ENCODE data around the gene CDH2. TPM values are rescaled to one million over a fixed set of nuclear protein-coding genes. Genes with fewer than 3 reads are reported as not detected.

Gene CDH2
- total and polyA plus RNA-seq, 7 donors = under 0.01 to 8.2 (median 5.6) TPM; not detected in 1

GRCh38 chr18:28158083-28158581 lies 18.8 kb downstream of the CDH2 start:
- WGBS, 2 donors = 65 to 81% methylated on average over 4 of the region's 4 CpGs
- Histone ChIP-seq H3K27me3 (peaks cover 0 to 4% (median 0%) of the 10 kb centered on the region in 3 donors), H3K27ac (no peak overlapping the region), H3K4me1 (peaks cover 0 to 11% (median 0%) of the 10 kb centered on the region in 4 donors), H3K4me3 (no peak overlapping the region), H3K36me3 (no peaks in the 10 kb centered on the region), H3K9me3 (no peaks in the 10 kb centered on the region)
- TF ChIP-seq, protein P1, sequence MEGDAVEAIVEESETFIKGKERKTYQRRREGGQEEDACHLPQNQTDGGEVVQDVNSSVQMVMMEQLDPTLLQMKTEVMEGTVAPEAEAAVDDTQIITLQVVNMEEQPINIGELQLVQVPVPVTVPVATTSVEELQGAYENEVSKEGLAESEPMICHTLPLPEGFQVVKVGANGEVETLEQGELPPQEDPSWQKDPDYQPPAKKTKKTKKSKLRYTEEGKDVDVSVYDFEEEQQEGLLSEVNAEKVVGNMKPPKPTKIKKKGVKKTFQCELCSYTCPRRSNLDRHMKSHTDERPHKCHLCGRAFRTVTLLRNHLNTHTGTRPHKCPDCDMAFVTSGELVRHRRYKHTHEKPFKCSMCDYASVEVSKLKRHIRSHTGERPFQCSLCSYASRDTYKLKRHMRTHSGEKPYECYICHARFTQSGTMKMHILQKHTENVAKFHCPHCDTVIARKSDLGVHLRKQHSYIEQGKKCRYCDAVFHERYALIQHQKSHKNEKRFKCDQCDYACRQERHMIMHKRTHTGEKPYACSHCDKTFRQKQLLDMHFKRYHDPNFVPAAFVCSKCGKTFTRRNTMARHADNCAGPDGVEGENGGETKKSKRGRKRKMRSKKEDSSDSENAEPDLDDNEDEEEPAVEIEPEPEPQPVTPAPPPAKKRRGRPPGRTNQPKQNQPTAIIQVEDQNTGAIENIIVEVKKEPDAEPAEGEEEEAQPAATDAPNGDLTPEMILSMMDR (IDR thresholded peaks at IDR 0.05) = no peak
- TF ChIP-seq POLR2AphosphoS5 (IDR thresholded peaks at IDR 0.05) (no peak), EP300 (IDR thresholded peaks at IDR 0.05) (no peak), POLR2A (IDR thresholded peaks at IDR 0.05) (no peak)
- no peak for DNase-seq
- intact Hi-C loops (cut with DNase I) = no loop called here

DNA sequence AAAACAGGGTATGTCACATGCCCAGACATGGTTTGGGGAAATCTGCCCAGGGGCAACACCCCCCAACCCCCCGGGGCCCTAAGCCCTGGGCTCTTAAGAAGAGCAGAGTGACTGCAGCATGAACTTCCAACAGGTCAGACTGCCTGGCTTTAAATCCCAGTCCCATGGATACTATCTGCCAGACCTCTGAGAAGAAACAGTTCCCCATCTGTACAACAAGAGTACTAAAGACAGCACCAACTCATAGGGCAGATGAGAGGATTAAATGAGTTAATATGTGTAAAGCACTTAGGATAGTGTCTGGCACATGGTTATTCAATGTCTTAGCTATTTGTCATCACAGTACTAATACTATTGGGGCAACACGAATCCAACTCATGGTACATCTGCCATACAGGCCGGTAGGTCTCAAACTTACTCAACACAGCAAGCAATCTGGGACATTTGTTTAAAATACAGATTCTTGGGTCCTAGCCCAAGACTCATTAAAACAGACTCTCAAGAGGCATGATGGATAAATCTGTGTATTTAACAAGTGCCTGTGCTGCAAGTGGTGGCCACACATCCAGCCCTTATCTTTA lies 23.4 kb downstream of the CDH2 start:
- H3K4me1 ChIP-seq = peaks cover 0 to 12% (median 0%) of the 10 kb centered on the region in 4 donors
- H3K9me3 ChIP-seq = no peaks in the 10 kb centered on the region
- TF ChIP-seq, protein P1 (IDR thresholded peaks at IDR 0.05) = no peak
- TF ChIP-seq POLR2AphosphoS5 (IDR thresholded peaks at IDR 0.05) (no peak), EP300 (IDR thresholded peaks at IDR 0.05) (no peak), POLR2A (IDR thresholded peaks at IDR 0.05) (no peak)
- WGBS, 2 donors = 70 to 74% methylated on average over 3 of the region's 3 CpGs
- no peaks in the 10 kb centered on the region for H3K36me3 ChIP-seq
- no peak overlapping the region for H3K4me3 ChIP-seq
- no peak overlapping the region for H3K27ac ChIP-seq
- intact Hi-C loops (cut with DNase I) = no loop called here
- no peaks in the 10 kb centered on the region for H3K27me3 ChIP-seq
- DNase-seq = no peak

DNA sequence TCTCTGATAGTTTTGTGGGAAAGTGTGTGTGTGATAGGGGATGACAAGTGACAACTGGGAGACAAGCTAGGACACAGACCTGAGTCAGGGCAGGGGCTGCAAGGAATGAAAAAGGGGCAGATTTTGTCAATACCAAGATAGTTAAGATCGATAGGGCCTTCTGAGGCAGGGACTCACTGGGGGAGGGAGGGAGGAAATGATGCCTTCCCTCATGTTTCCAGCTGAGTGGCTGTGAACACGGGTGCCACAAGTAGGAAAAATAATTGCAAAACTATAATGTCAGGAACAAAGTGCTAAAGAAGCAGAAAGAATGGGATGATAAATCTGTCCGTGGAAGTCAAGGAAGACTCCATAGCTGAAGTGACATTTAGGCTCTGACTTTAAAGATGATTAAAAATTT lies 24.2 kb downstream of the CDH2 start:
- H3K36me3 ChIP-seq = no peaks in the 10 kb centered on the region
- WGBS, 2 donors = 50% methylated on average over 3 of the region's 3 CpGs
- no peak for DNase-seq
- H3K9me3 ChIP-seq = no peaks in the 10 kb centered on the region
- H3K4me3 ChIP-seq = no peak overlapping the region
- peaks cover 0 to 12% (median 0%) of the 10 kb centered on the region in 4 donors for H3K4me1 ChIP-seq
- no peak overlapping the region for H3K27ac ChIP-seq
- intact Hi-C loops (cut with DNase I) = no loop called here
- no peaks in the 10 kb centered on the region for H3K27me3 ChIP-seq
- TF ChIP-seq EP300 (IDR thresholded peaks at IDR 0.05) (no peak), POLR2A (IDR thresholded peaks at IDR 0.05) (no peak), POLR2AphosphoS5 (IDR thresholded peaks at IDR 0.05) (no peak)
- TF ChIP-seq, protein P1 (IDR thresholded peaks at IDR 0.05) = no peak

DNA sequence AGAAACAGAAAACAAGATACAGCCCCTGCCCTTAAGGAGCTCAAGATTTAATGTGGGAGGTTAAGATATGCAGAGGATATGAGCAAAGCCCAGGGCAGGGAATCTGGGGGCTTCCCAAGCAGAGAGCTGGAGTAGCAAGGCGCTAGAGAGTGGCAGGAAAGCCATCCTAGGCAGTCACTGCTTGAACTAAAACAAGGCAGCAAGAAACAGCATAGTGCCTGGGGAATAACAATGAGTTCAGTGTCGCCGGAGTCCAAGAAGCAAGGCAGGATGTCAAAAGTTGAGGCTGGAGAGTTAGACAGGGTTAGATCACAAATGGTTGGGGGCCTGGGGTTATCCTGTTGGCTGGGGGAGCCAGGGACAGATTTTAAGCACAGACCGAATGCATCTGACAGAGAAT lies 24.6 kb downstream of the CDH2 start:
- no peaks in the 10 kb centered on the region for H3K9me3 ChIP-seq
- H3K27me3 ChIP-seq = no peaks in the 10 kb centered on the region
- peaks cover 0 to 12% (median 0%) of the 10 kb centered on the region in 4 donors for H3K4me1 ChIP-seq
- 77 to 82% methylated on average over 4 of the region's 4 CpGs for WGBS, 2 donors
- H3K27ac ChIP-seq = no peak overlapping the region
- no peak for DNase-seq
- no peak overlapping the region for H3K4me3 ChIP-seq
- no peaks in the 10 kb centered on the region for H3K36me3 ChIP-seq
- TF ChIP-seq EP300 (IDR thresholded peaks at IDR 0.05) = no peak
- no peak for TF ChIP-seq POLR2A (IDR thresholded peaks at IDR 0.05)
- no peak for TF ChIP-seq POLR2AphosphoS5 (IDR thresholded peaks at IDR 0.05)
- TF ChIP-seq, protein P1 (IDR thresholded peaks at IDR 0.05) = no peak
- intact Hi-C loops (cut with DNase I) = no loop called here

DNA sequence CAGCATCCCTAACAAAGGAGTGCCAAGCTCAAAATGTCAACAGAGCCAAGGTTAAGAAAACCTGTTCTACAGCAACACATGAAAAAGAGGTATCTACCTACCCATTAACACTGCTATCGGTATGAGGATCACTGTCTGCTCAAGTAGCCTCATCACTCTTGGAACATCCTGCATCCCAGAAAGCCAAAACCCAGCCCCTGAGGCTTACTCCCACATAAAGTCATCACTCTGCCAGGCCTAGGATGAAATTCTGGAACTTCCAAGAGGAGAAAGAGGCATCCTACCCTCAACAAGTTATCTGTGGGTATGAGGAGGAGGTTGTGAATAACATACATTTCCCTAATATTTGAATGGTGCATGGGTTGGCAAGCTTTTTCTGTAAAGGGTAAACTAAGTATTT lies 25.5 kb downstream of the CDH2 start:
- no peak overlapping the region for H3K27ac ChIP-seq
- no peaks in the 10 kb centered on the region for H3K27me3 ChIP-seq
- intact Hi-C loops (cut with DNase I) = no loop called here
- H3K4me1 ChIP-seq = peaks cover 0 to 12% (median 0%) of the 10 kb centered on the region in 4 donors
- no peak overlapping the region for H3K4me3 ChIP-seq
- TF ChIP-seq POLR2AphosphoS5 (IDR thresholded peaks at IDR 0.05) (no peak), POLR2A (IDR thresholded peaks at IDR 0.05) (no peak), EP300 (IDR thresholded peaks at IDR 0.05) (no peak)
- TF ChIP-seq, protein P1 (IDR thresholded peaks at IDR 0.05) = no peak
- no peaks in the 10 kb centered on the region for H3K36me3 ChIP-seq
- 45 to 85% methylated on average over 1 of the region's 1 CpG for WGBS, 2 donors
- DNase-seq = no peak
- no peaks in the 10 kb centered on the region for H3K9me3 ChIP-seq
